HG02840 (cell line): ENCODE measurements around the gene ARPC1A.
"Not testable (repeated sequence)": the region's sequence is repeated elsewhere in the genome, so short reads cannot be mapped to it uniquely, and the experiment has no call there.

ENCODE experiments used
- ATAC-seq: cut with Tn5 transposase; IDR thresholded peaks from one replicate; pipeline ENCODE4 v1.9.1; 2021; ENCODE audit warnings: mild to moderate bottlenecking, moderate library complexity, moderate number of reproducible peaks; ENCODE audit not compliant: unreplicated experiment, low FRiP score

ARPC1A gene

DNA sequence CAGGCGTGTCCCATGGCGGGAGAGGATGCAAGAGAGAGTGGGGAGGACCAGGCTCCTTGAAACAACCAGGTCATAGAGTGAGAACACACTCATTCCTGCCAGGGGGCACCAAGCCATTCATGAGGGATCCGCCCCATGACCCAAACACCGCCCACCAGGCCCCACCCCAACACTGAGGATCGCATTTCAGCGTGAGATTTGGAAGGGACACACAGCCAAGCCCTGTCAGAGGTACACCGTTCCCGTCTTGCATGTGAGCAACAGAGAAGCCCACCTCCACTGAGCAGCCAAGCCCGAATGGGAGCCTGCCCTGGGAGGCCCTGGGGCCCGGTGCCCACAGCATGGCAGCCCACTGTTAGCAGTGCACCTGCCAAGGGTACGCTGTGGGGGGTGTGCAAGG, 40.9 kb downstream of the ARPC1A start:
- ATAC-seq: no peak

DNA sequence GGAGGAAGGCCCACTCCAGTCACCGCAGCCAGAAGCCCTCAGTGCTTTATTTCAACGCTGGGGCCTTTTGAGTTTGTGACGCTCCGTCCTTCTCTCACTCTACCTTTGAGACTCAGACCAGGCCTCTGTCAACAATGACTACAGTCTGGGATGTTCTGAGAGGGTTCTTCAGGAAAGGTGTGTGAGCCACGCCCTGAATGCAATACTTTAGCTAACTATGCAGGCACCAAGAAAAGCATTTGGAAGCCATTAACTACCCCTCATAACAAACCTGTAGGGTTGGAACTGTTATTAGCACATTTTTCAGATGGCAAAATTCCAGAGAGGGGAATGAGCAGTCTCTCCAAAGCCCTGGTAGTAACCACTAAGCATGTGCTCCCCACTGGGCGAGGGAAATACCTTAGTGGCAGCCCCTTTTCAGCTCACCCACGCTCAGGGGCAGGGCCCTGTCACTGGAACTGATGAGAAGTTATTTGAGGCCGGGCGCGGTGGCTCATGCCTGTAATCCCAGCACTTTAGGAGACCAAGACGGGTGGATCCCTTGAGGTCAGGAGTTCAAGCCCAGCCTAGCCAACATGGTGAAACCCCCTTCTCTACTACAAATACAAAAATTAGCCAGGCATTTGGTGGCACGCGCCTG, 43.2 kb downstream of the ARPC1A start:
- ATAC-seq: no peak

DNA sequence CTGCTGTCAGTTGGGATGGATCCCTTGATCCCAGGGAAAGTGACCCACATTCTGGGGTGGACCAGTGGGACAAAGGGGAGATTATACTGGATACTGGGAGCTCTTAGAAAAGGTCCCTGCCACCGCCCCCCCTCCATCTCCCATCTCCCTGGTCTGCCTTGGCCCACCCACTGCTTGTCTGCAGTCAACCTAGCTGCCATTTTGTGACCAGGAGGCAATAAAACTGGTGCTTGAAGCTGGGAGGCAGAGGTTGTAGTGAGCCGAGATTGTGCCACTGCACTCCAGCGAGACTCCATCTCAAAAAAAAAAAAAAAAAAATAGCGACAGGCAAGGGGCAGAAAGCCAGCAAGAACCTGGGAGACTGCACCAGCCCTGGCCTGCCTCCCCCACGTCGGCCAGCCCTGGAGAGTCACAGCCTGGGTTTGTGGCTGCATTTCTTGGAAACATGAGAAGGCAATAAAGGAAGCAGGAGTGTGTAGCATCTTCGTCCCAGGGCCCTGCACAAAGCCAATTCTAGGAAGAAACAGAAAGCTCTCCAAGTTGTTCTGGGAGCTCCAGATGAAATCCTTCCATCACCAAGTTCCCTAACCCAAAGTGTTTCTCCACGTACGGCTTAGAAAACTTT, 44.2 kb downstream of the ARPC1A start:
- no peak for ATAC-seq

DNA sequence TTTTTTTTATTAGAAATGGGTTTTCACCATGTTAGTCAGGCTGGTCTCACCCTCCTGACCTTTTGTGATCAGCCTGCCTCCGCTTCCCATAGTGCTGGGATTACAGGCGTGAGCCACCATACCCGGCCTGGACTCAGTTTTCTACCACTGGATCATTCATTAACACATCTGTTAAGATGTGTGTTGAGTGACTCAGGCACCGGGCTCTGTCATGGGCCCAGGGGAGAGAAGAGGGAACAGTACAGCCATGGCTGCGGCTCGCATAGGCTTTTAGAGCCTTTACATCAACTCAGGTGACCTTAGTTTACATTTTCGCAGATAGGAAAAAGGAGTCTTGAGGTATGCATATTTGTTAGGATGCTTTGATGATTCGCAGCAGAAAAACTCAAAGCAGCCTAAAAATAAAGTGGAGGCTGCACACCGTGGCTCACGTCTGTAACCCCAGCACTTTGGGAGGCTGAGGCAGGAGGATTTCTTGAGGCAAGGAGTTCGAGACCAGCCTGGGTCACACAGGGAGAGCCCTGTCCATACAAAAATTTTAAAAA, 45.8 kb downstream of the ARPC1A start:
- ATAC-seq: no peak

DNA sequence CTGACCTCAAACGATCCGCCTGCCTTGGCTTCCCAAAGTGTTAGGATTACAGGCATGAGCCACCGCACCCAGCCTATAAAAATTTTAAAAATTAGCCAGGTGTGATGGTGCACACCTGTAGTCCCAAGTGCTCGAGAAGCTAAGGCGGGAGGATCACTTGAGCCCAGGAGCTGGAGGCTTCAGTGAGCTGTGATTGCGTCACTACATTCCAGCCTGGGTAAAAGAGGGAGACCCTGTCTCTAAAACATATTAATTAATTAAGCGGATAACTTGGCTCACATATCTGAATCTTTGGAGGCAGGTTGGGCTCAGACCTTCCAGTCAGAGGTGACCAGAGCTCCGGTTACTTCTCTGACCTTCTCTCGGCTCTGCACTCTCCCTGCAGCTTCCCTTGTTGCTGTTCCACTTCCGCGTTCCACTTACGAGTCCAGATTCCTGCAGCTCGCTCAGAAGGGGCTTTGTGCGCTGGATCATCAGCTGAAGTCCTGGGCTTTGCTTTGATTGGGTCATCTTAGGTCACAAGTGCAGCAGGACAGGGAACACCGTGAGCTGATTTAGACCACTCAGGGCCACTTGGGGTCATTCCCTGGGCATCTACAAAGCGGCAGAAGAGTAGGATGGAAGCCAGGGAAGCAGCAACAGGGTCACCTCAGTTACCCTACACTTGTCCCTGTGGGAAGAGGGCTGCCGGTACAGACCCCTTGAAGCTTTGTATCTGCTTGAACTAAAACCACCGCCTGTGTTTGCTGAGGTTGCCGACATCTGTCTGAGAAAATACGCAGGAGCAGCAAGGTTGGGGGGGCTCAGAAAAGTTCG, 46.8 kb downstream of the ARPC1A start:
- no peak for ATAC-seq

GRCh38 chr7:99373091-99374066, 47.7 kb downstream of the ARPC1A start:
- ATAC-seq: no peak

GRCh38 chr7:99374111-99375064, 48.7 kb downstream of the ARPC1A start, which contains the start of gene ARPC1B:
Gene ARPC1B (plus strand): TSS chr7:99374730. CDS start chr7:99385715, 10,985 bp downstream.
- ATAC-seq: peak; percentile 48

DNA sequence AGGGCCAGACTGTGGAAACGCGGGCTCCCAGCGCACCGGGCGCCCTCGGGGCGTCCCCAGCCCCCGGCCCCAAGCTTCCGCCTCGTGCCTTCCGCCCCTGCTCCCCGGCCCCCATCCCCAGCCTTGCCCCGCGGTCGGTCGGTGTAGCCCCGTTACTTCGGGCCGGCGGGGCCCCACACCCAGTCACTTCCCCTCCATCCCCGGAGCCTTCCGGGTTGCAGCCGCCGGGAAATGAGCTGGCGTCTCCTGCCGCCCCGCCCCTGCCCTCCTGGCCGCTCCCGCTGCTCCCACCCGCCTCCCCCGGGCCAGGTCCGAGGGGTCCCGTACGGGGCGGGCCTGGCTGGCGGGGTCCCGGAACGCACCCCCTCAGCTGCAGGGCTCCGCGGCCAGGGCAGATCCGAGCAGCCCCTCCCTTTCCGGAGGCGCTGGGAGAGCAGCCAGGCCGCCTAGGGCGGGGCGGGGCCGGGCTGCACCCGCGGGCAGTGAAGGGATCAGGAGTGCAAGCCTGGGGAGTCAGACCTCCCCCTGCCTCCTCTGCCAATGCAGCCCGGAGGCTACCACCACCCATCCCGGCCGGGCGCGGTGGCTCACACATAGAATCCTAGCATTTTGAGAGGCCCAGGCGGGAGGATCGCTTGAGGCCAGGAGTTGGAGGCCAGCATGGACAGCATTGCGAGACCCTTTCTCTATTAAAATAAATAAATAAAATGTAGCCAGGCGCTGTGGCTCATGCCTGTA, 49.5 kb downstream of the ARPC1A start:
- ATAC-seq: peak; percentile 31

DNA sequence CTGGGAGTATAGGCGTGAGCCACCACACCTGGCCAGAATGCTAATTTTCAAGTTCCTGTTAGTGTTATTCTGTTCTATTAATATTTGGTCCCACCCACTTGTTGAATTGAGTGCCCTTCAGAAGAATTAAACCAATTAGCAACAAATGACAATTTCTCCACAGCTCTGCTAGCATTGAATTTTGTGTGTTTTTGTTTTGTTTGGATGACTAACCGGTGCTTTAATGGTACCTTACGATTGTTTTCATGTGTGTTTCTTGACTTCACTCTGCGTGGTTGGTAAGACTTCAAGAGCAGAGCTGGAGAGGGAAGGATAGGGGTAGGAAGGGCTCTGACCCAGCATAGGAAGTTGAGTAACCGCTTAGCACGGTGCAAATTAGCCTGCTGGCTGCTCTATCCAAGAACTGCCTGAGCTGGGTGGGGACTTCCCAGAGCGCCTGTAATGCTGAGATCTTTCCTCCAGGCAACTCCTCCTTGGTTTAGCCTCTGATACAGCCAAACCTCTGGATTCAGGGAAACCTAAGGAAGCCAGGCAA, 53.4 kb downstream of the ARPC1A start:
- ATAC-seq: no peak

DNA sequence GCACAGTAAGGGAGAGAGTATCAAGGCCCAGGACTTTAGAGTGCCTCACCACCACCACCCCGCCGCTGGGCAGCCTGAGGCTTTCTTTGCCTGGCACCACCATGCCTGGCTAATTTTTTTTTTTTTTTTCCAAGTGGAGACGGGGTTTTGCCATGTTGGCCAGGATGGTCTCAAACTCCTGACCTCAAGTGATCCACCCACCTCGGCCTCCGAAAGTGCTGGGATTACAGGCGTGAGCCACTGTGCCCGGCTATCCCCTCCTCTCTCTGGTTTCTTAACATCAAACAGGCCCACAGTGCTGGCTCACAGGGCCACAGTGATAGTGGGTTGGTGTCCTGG, 54.0 kb downstream of the ARPC1A start:
- ATAC-seq: not testable (repeated sequence)

DNA sequence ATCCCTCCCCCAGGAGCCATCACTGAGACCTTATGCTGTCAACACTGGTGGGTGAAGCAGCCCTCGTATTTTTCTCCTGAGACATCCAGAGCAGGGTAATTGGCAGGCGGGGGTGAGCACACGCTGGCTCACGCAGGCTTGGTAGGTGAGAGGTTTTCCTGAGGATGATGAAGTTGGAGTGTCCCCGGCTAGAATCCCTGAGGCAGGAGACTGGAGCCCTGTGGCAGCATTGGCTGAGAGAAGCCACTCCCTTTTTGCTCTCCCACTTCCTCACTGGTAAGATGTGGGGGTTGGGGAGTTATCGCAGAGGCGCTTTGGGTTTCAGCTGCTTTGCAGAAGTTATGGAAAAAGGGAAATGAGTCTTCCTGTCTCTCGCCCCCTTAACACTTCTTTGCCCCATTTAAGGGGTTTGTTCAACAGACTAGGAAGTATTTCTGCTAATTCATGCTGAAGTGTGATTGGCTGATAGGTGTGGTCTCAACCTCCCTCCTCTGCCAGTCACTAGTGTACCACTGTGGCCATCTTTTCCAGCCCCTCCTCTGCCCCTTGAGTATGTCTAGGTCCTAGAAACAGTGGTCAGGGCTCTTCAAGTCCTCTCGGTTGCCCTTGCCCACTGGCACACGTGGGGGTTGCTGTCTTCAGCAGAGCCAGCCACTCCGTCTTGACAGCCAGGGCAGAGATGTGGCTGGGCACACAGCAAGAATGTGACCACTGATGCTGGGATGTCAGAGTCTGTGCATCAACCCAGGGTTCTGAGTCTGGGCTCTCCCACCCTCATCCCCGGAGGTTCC, 54.5 kb downstream of the ARPC1A start:
- ATAC-seq: peak; percentile 41

GRCh38 chr7:99380823-99381663, 55.3 kb downstream of the ARPC1A start:
- ATAC-seq: peak; percentile 56

- ATAC-seq: no peak
Observed at GRCh38 chr7:99381664-99382075, 56.0 kb downstream of the ARPC1A start.

GRCh38 chr7:99383203-99383602, 57.5 kb downstream of the ARPC1A start:
- ATAC-seq: no peak

GRCh38 chr7:99383791-99384370, 58.2 kb downstream of the ARPC1A start:
- ATAC-seq: no peak

DNA sequence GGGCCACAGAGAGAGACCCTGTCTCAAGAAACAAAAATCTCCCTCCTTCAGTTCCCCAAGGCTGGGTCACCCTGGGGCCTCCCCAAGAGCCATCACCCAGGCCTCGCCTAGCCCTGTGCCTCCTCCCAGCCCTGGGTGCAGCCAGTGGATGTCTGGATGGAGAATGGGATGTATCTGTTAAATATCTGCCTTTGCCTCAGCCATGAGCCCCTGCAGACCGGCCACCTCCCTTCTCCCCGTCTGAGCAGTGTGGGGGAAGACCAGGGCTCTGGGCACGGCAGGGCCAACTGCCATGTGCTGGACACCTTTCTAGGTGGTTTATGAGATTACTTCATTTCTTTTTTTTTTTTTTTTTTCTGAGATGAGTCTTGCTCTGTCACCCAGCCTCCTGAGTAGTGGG, 58.8 kb downstream of the ARPC1A start:
- no peak for ATAC-seq
